CD4-positive, alpha-beta memory T cell (primary cell): ENCODE measurements around the gene SMG9. TPM values are rescaled to one million over a fixed set of nuclear protein-coding genes. Genes with fewer than 3 reads are reported as not detected.

Experiments used
- CTCF ChIA-PET: fragments of 350-600 bp; sonication (Branson Sonifier 250); formaldehyde crosslinking; loops from one replicate; lab custom pipeline; 2021; ENCODE audit warnings: inconsistent platforms; ENCODE audit not compliant: partially characterized antibody; lab: Charles Lee
- POLR2A ChIA-PET: fragments of 350-600 bp; sonication (Branson Sonifier 250); formaldehyde crosslinking; loops from one replicate; lab custom pipeline; 2021; ENCODE audit not compliant: partially characterized antibody; lab: Charles Lee
- DNase-seq, 5 donors: peaks; one replicate each; pipeline versions ENCODE4 v3.0.0 to v3.0.0-alpha.2; 2020 to 2022; ENCODE audit warnings: mixed read lengths in 1 of 5
- H3K27ac ChIP-seq: one replicate; pipeline ENCODE4 v1.7.0; 2013; ENCODE audit warnings: low read depth, low read length
- H3K27me3 ChIP-seq: 2 replicates; pipeline ENCODE4 v1.7.0; 2013; ENCODE audit warnings: mild to moderate bottlenecking, low read length, moderate library complexity; ENCODE audit not compliant: insufficient read depth
- H3K36me3 ChIP-seq: 2 replicates; pipeline ENCODE4 v1.7.0; 2013; ENCODE audit warnings: mild to moderate bottlenecking, low read length, moderate library complexity; ENCODE audit not compliant: insufficient read depth
- H3K4me1 ChIP-seq: 2 replicates; pipeline ENCODE4 v1.7.0; 2013; ENCODE audit warnings: mild to moderate bottlenecking, low read length, moderate library complexity; ENCODE audit not compliant: insufficient read depth
- H3K4me3 ChIP-seq, 2 donors: one replicate each; pipeline ENCODE4 v1.7.0; 2013; ENCODE audit warnings: low read length in 2 of 2, mild to moderate bottlenecking in 1 of 2
- H3K9me3 ChIP-seq, 2 donors: one replicate each; pipeline ENCODE4 v1.7.0; 2013; ENCODE audit warnings: low read length in 2 of 2, control low read depth in 1 of 2; ENCODE audit not compliant: control insufficient read depth in 1 of 2
- H3K27ac Mint-ChIP-seq, 7 donors: one replicate each; pipeline ENCODE4 v1.8.0; 2020 to 2021; ENCODE audit warnings: mixed read lengths in 7 of 7, mild to moderate bottlenecking in 6 of 7, inconsistent platforms in 3 of 7, moderate library complexity in 3 of 7
- H3K27me3 Mint-ChIP-seq, 2 donors: one replicate each; pipeline ENCODE4 v1.8.0; 2020 to 2021; ENCODE audit warnings: mixed read lengths in 2 of 2
- H3K36me3 Mint-ChIP-seq, 2 donors: one replicate each; pipeline ENCODE4 v1.8.0; 2020 to 2021; ENCODE audit warnings: mixed read lengths in 2 of 2, inconsistent platforms in 1 of 2, mild to moderate bottlenecking in 1 of 2
- H3K4me1 Mint-ChIP-seq, 4 donors: one replicate each; pipeline ENCODE4 v1.8.0; 2020 to 2021; ENCODE audit warnings: mixed read lengths in 4 of 4, mild to moderate bottlenecking in 1 of 4
- H3K4me3 Mint-ChIP-seq, 8 donors: one replicate each; pipeline ENCODE4 v1.8.0; 2020 to 2021; ENCODE audit warnings: mixed read lengths in 8 of 8, mild to moderate bottlenecking in 7 of 8, moderate library complexity in 6 of 8, inconsistent platforms in 3 of 8
- H3K9me3 Mint-ChIP-seq, 8 donors: one replicate each; pipeline ENCODE4 v1.8.0; 2020 to 2021; ENCODE audit warnings: mixed read lengths in 8 of 8, mild to moderate bottlenecking in 5 of 8, inconsistent platforms in 3 of 8, moderate library complexity in 1 of 8
- intact Hi-C: fragments of 100-400 bp; cut with micrococcal nuclease; formaldehyde crosslinking; loops from one replicate; pipeline ENCODE4 v1.15.1; 2023
- polyA plus RNA-seq, 2 donors: library from polyadenylated mRNA; unstranded; fragments of 300-500 nt; fragmentation: Illumina TruSeq; gene quantifications; one replicate each; pipeline ENCODE4 v1.2.3, GENCODE V29; 2021
- total RNA-seq, 2 experiments: library from RNA; stranded (reverse); gene quantifications; one replicate each; pipeline ENCODE4 v1.2.3, GENCODE V29; 2021

SMG9 gene
- total and polyA plus RNA-seq, 4 experiments from 2014 or later = 3.8 to 57.9 (median 35.6) TPM

GRCh38 chr19:43754253-43754502 lies 584 bp downstream of the SMG9 start:
- Histone ChIP-seq H3K9me3 (no peaks in the 10 kb centered on the region), H3K27ac (peak overlapping the region; percentile 93), H3K36me3 (peaks cover 25% of the 10 kb centered on the region), H3K4me1 (peaks cover 38% of the 10 kb centered on the region), H3K4me3 (peak overlapping the region; percentile 94 to 98), H3K27me3 (no peaks in the 10 kb centered on the region)
- Mint-ChIP-seq H3K27me3 (no peaks in the 10 kb centered on the region), H3K27ac (peak overlapping the region; percentile 96 to 99 (median 99)), H3K4me1 (peaks cover 24 to 63% (median 38%) of the 10 kb centered on the region in 4 donors), H3K36me3 (peaks cover 15 to 36% of the 10 kb centered on the region in 2 donors), H3K4me3 (peak overlapping the region; percentile 90 to 97 (median 96)), H3K9me3 (peaks cover 0 to 3% (median 0%) of the 10 kb centered on the region in 8 donors)
- CTCF ChIA-PET = interaction anchor here (0.9 to 7.6 kb wide), 9 partner anchors 9 to 85 kb away, joined by 3 to 80 read pairs (median 6); no protein-coding TSS in a partner anchor
- intact Hi-C loops = loop anchor here (1.0 to 2.0 kb wide), 5 partner anchors 9 to 86 kb away; partner anchors contain the start of genes KCNN4 and ZNF283
- POLR2A ChIA-PET = interaction anchor here (0.6 to 6.4 kb wide), 10 partner anchors 8 to 250 kb away, joined by 3 to 116 read pairs (median 6); partner anchors contain the start of genes KCNN4, PHLDB3 and PLAUR
- peak in 1 of 5 donors; percentile 86 for DNase-seq

- CTCF ChIA-PET = interaction anchor here (1.1 to 7.6 kb wide), 3 partner anchors 14 to 32 kb away, joined by 3 to 80 read pairs (median 4); no protein-coding TSS in a partner anchor
- intact Hi-C loops = no loop called here
- POLR2A ChIA-PET = interaction anchor here (0.6 to 6.4 kb wide), 4 partner anchors 15 to 75 kb away, joined by 3 to 116 read pairs (median 56); partner anchors contain the start of genes KCNN4 and ZNF283
- peaks cover 0 to 3% (median 0%) of the 10 kb centered on the region in 8 donors for H3K9me3 Mint-ChIP-seq
- H3K4me1 Mint-ChIP-seq = peaks cover 32 to 74% (median 49%) of the 10 kb centered on the region in 4 donors
- H3K36me3 ChIP-seq = peaks cover 42% of the 10 kb centered on the region
- no peaks in the 10 kb centered on the region for H3K9me3 ChIP-seq
- peaks cover 48% of the 10 kb centered on the region for H3K4me1 ChIP-seq
- no peaks in the 10 kb centered on the region for H3K27me3 Mint-ChIP-seq
- peak overlapping the region in 4 of 8 donors; percentile 48 to 97 (median 60) for H3K4me3 Mint-ChIP-seq
- H3K4me3 ChIP-seq = no peak overlapping the region
- H3K36me3 Mint-ChIP-seq = peaks cover 29 to 50% of the 10 kb centered on the region in 2 donors
- H3K27ac ChIP-seq = peak overlapping the region; percentile 24
- no peak for DNase-seq
- peak overlapping the region in 6 of 7 donors; percentile 55 to 99 (median 88) for H3K27ac Mint-ChIP-seq
- no peaks in the 10 kb centered on the region for H3K27me3 ChIP-seq
Measured at GRCh38 chr19:43752287-43752875, 2.4 kb downstream of the SMG9 start.

GRCh38 chr19:43751466-43752220 lies 3.1 kb downstream of the SMG9 start:
- H3K27ac Mint-ChIP-seq = peak overlapping the region; percentile 9 to 96 (median 81)
- Histone ChIP-seq H3K9me3 (no peaks in the 10 kb centered on the region), H3K27ac (peak overlapping the region; percentile 24), H3K27me3 (no peaks in the 10 kb centered on the region), H3K36me3 (peaks cover 49% of the 10 kb centered on the region), H3K4me3 (no peak overlapping the region), H3K4me1 (peaks cover 47% of the 10 kb centered on the region)
- intact Hi-C loops = no loop called here
- DNase-seq = no peak
- peaks cover 33 to 53% of the 10 kb centered on the region in 2 donors for H3K36me3 Mint-ChIP-seq
- ChIA-PET CTCF (interaction anchor here (1.1 to 7.6 kb wide), 3 partner anchors 14 to 58 kb away, joined by 3 to 80 read pairs (median 3); no protein-coding TSS in a partner anchor), POLR2A (interaction anchor here (1.4 to 6.4 kb wide), 3 partner anchors 15 to 33 kb away, joined by 5 to 116 read pairs (median 106); partner anchors contain the start of gene KCNN4)
- no peaks in the 10 kb centered on the region for H3K27me3 Mint-ChIP-seq
- H3K4me3 Mint-ChIP-seq = peak overlapping the region in 1 of 8 donors; percentile 17
- H3K9me3 Mint-ChIP-seq = peaks cover 0 to 3% (median 0%) of the 10 kb centered on the region in 8 donors
- H3K4me1 Mint-ChIP-seq = peaks cover 32 to 71% (median 48%) of the 10 kb centered on the region in 4 donors

GRCh38 chr19:43749898-43750297 lies 4.9 kb downstream of the SMG9 start:
- POLR2A ChIA-PET = interaction anchor here (0.6 to 0.9 kb wide), 2 partner anchors 27 to 31 kb away, joined by 3 to 4 read pairs; partner anchors contain the start of gene KCNN4
- Histone ChIP-seq H3K27me3 (no peaks in the 10 kb centered on the region), H3K4me3 (no peak overlapping the region), H3K4me1 (peaks cover 38% of the 10 kb centered on the region), H3K27ac (no peak overlapping the region), H3K9me3 (no peaks in the 10 kb centered on the region), H3K36me3 (peaks cover 60% of the 10 kb centered on the region)
- CTCF ChIA-PET = interaction anchor here (0.9 to 1.3 kb wide), 3 partner anchors 15 to 82 kb away, joined by 3 read pairs; no protein-coding TSS in a partner anchor
- no peak for DNase-seq
- Mint-ChIP-seq H3K9me3 (no peaks in the 10 kb centered on the region), H3K4me3 (no peak overlapping the region), H3K4me1 (peaks cover 31 to 63% (median 42%) of the 10 kb centered on the region in 4 donors), H3K36me3 (peaks cover 44 to 66% of the 10 kb centered on the region in 2 donors), H3K27me3 (no peaks in the 10 kb centered on the region), H3K27ac (peak overlapping the region in 5 of 7 donors; percentile 9 to 59 (median 48))
- intact Hi-C loops = no loop called here

GRCh38 chr19:43749152-43749551 lies 5.6 kb downstream of the SMG9 start:
- Histone ChIP-seq H3K4me3 (no peak overlapping the region), H3K27ac (no peak overlapping the region), H3K27me3 (no peaks in the 10 kb centered on the region), H3K9me3 (no peaks in the 10 kb centered on the region), H3K4me1 (peaks cover 38% of the 10 kb centered on the region), H3K36me3 (peaks cover 67% of the 10 kb centered on the region)
- Mint-ChIP-seq H3K4me3 (no peak overlapping the region), H3K27ac (peak overlapping the region in 4 of 7 donors; percentile 36 to 85 (median 76)), H3K9me3 (no peaks in the 10 kb centered on the region), H3K4me1 (peaks cover 29 to 55% (median 40%) of the 10 kb centered on the region in 4 donors), H3K36me3 (peaks cover 47 to 67% of the 10 kb centered on the region in 2 donors), H3K27me3 (no peaks in the 10 kb centered on the region)
- no peak for DNase-seq
- POLR2A ChIA-PET = no interaction called here
- intact Hi-C loops = no loop called here
- CTCF ChIA-PET = interaction anchor here (1.1 to 1.3 kb wide), 2 partner anchors 16 to 81 kb away, joined by 3 read pairs; no protein-coding TSS in a partner anchor

GRCh38 chr19:43748685-43749084 lies 6.1 kb downstream of the SMG9 start:
- H3K4me3 ChIP-seq = no peak overlapping the region
- no peaks in the 10 kb centered on the region for H3K27me3 ChIP-seq
- H3K9me3 Mint-ChIP-seq = no peaks in the 10 kb centered on the region
- ChIA-PET CTCF (interaction anchor here (7.3 kb wide), 1 partner anchor 61 kb away, joined by 51 read pairs; no protein-coding TSS in a partner anchor), POLR2A (no interaction called here)
- no peaks in the 10 kb centered on the region for H3K27me3 Mint-ChIP-seq
- peaks cover 33% of the 10 kb centered on the region for H3K4me1 ChIP-seq
- no peak overlapping the region for H3K4me3 Mint-ChIP-seq
- peak overlapping the region; percentile 68 to 85 (median 81) for H3K27ac Mint-ChIP-seq
- intact Hi-C loops = no loop called here
- no peaks in the 10 kb centered on the region for H3K9me3 ChIP-seq
- H3K4me1 Mint-ChIP-seq = peaks cover 26 to 51% (median 37%) of the 10 kb centered on the region in 4 donors
- H3K36me3 ChIP-seq = peaks cover 72% of the 10 kb centered on the region
- no peak for DNase-seq
- H3K36me3 Mint-ChIP-seq = peaks cover 52 to 68% of the 10 kb centered on the region in 2 donors
- peak overlapping the region; percentile 2 for H3K27ac ChIP-seq
